A673 (cell line): ENCODE data around the gene CITED1. TPM values are rescaled to one million over a fixed set of nuclear protein-coding genes. Genes with fewer than 3 reads are reported as not detected.

ENCODE experiments used
- BruUV-seq: library from RNA; stranded (reverse); fragments of 400-500 nt; replicated peaks from 2 replicates; lab custom pipeline; 2021; lab: Mats Ljungman, UMichigan
- CTCF ChIA-PET: fragments of 300-600 bp; sonication (Branson Sonifier 250); formaldehyde crosslinking; loops from one replicate; lab custom pipeline; 2022; ENCODE audit warnings: antibody characterized with exemption; lab: Charles Lee
- POLR2A ChIA-PET: fragments of 300-600 bp; sonication (Branson Sonifier 250); formaldehyde crosslinking; loops from one replicate; lab custom pipeline; 2022; ENCODE audit warnings: antibody characterized with exemption; ENCODE audit not compliant: low non-redundant PET; lab: Charles Lee
- DNase-seq: peaks from one replicate; pipeline ENCODE4 v3.0.0-alpha.2; 2015; ENCODE audit warnings: low spot score
- H3K27ac ChIP-seq: fragments of 200-600 bp; sonication (generic); 2 replicates; pipeline ENCODE4 v1.5.1; 2016; ENCODE audit warnings: mixed run types, low read depth, mild to moderate bottlenecking, mixed read lengths, antibody characterized with exemption, low read length; ENCODE audit not compliant: poor library complexity, severe bottlenecking
- H3K27me3 ChIP-seq: fragments of 200-600 bp; sonication (generic); replicated peaks from 2 replicates; pipeline ENCODE4 v1.6.1; 2017; ENCODE audit warnings: mixed run types, low read depth, mild to moderate bottlenecking, mixed read lengths, antibody characterized with exemption, low read length; ENCODE audit not compliant: insufficient read depth, poor library complexity
- H3K36me3 ChIP-seq: fragments of 200-600 bp; sonication (generic); 2 replicates; pipeline ENCODE4 v1.6.1; 2016; ENCODE audit warnings: mixed run types, mild to moderate bottlenecking, mixed read lengths, antibody characterized with exemption, low read length; ENCODE audit not compliant: insufficient read depth, poor library complexity, severe bottlenecking
- H3K4me1 ChIP-seq: fragments of 200-600 bp; sonication (generic); 2 replicates; pipeline ENCODE4 v1.6.1; 2017; ENCODE audit warnings: mixed run types, mild to moderate bottlenecking, mixed read lengths, antibody characterized with exemption, low read length; ENCODE audit not compliant: insufficient read depth, poor library complexity, severe bottlenecking
- H3K4me3 ChIP-seq: fragments of 200-600 bp; sonication (generic); 2 replicates; pipeline ENCODE4 v1.5.1; 2016; ENCODE audit warnings: low read depth, mixed run types, mild to moderate bottlenecking, mixed read lengths, low read length; ENCODE audit not compliant: poor library complexity, severe bottlenecking
- H3K9me3 ChIP-seq: fragments of 200-600 bp; sonication (generic); 2 replicates; pipeline ENCODE4 v1.6.1; 2016; ENCODE audit warnings: mixed run types, low read depth, mild to moderate bottlenecking, mixed read lengths, antibody characterized with exemption, low read length; ENCODE audit not compliant: poor library complexity, severe bottlenecking
- CTCF ChIP-seq: fragments of 300-800, 200-600 bp; sonication (generic); conservative IDR thresholded peaks from 2 replicates; pipeline ENCODE4 v1.5.1; 2017; ENCODE audit warnings: low read depth, mild to moderate bottlenecking, antibody characterized with exemption, low read length, moderate library complexity, mixed read lengths
- EZH2 ChIP-seq: fragments of 200-600 bp; sonication (generic); IDR thresholded peaks from 2 replicates; pipeline ENCODE4 v1.6.1; 2017; ENCODE audit warnings: borderline replicate concordance, low read depth, mild to moderate bottlenecking, mixed read lengths, antibody characterized with exemption, low read length; ENCODE audit not compliant: poor library complexity, severe bottlenecking
- intact Hi-C: fragments of 100-400 bp; cut with micrococcal nuclease; formaldehyde crosslinking; loops from one replicate; pipeline ENCODE4 v1.10.0; 2022; ENCODE audit not compliant: unreplicated experiment
- total RNA-seq: library from RNA; stranded (reverse); gene quantifications from 2 replicates; pipeline ENCODE4 v1.2.3, GENCODE V29; 2021

CITED1 gene
- total RNA-seq, 1 experiment from 2014 or later = 3.2 TPM

- ChIA-PET CTCF (no interaction called here), POLR2A (no interaction called here)
- no peaks in the 10 kb centered on the region for H3K4me1 ChIP-seq
- H3K36me3 ChIP-seq = no peaks in the 10 kb centered on the region
- no TSS peak for BruUV-seq
- H3K27me3 ChIP-seq = peaks cover 16% of the 10 kb centered on the region
- no peak for DNase-seq
- no peak for TF ChIP-seq CTCF
- no peak for TF ChIP-seq EZH2
- no peak overlapping the region for H3K4me3 ChIP-seq
- H3K9me3 ChIP-seq = no peaks in the 10 kb centered on the region
- intact Hi-C loops = no loop called here
- no peak overlapping the region for H3K27ac ChIP-seq
These were observed 10.8 kb upstream of the CITED1 start for GRCh38 chrX:72316408-72317110.

GRCh38 chrX:72314881-72315280, 9.2 kb upstream of the CITED1 start:
- DNase-seq = no peak
- no peaks in the 10 kb centered on the region for H3K36me3 ChIP-seq
- BruUV-seq = no TSS peak
- no peak overlapping the region for H3K27ac ChIP-seq
- H3K4me1 ChIP-seq = no peaks in the 10 kb centered on the region
- CTCF ChIA-PET = no interaction called here
- peaks cover 33% of the 10 kb centered on the region for H3K27me3 ChIP-seq
- H3K4me3 ChIP-seq = no peak overlapping the region
- intact Hi-C loops = no loop called here
- POLR2A ChIA-PET = no interaction called here
- no peaks in the 10 kb centered on the region for H3K9me3 ChIP-seq
- TF ChIP-seq EZH2 = no peak
- no peak for TF ChIP-seq CTCF

GRCh38 chrX:72313707-72314641, 8.3 kb upstream of the CITED1 start:
- Histone ChIP-seq H3K36me3 (no peaks in the 10 kb centered on the region), H3K27ac (no peak overlapping the region), H3K27me3 (peaks cover 42% of the 10 kb centered on the region), H3K4me3 (no peak overlapping the region), H3K9me3 (no peaks in the 10 kb centered on the region), H3K4me1 (no peaks in the 10 kb centered on the region)
- TF ChIP-seq EZH2 (no peak), CTCF (no peak)
- ChIA-PET POLR2A (no interaction called here), CTCF (no interaction called here)
- no TSS peak for BruUV-seq
- DNase-seq = no peak
- intact Hi-C loops = no loop called here
